Neural progenitor cell (in vitro differentiated cells): ENCODE data around the gene COG4.

Source experiments
- EZH2 ChIP-seq: fragments of 200-600 bp; sonication (generic); IDR thresholded peaks from 2 replicates; pipeline ENCODE4 v1.6.1; 2017; ENCODE audit warnings: antibody characterized with exemption, mild to moderate bottlenecking, moderate library complexity
- TF ChIP-seq, protein P1 (sequence below): fragments of 200-600 bp; sonication (generic); IDR thresholded peaks from 2 replicates; pipeline ENCODE4 v1.5.1; 2017; ENCODE audit warnings: antibody characterized with exemption, mild to moderate bottlenecking

DNA sequence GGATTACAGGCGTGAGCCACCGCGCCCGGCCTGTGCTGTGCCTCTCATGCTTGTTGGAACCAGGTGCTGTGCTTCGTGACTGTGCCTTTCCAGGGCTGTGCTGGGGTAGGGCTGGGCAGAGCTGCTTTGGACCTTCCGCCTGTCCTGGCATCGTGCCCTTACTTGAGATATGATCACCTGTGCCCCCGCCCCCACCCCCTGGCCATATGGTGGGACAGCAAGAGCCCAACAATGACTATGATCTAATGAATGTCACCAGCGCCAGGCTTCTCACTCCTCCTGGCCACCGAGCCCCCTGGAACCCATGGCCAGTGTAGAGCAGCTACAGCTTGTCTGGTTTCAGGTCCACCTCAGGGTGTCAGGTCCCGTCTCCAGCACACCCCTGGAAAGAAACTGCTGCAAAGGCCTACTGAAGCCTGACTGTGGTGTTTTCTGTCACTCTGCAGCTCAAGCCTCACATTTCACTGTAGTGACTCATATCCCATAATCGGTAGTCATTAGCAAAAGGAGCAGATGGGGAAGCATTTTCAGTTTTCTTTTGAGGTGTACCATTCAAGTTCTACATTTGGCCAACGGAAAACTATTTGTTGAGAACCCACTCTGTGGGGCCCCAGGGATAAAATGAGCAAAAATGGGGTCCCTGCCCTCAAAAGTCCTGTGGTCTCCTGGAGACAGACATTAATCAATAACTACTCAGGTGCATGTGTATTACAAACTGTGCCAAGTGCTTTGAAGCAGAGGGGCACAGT, 46.9 kb downstream of the COG4 start:
- no peak for TF ChIP-seq EZH2
- TF ChIP-seq, protein P1, sequence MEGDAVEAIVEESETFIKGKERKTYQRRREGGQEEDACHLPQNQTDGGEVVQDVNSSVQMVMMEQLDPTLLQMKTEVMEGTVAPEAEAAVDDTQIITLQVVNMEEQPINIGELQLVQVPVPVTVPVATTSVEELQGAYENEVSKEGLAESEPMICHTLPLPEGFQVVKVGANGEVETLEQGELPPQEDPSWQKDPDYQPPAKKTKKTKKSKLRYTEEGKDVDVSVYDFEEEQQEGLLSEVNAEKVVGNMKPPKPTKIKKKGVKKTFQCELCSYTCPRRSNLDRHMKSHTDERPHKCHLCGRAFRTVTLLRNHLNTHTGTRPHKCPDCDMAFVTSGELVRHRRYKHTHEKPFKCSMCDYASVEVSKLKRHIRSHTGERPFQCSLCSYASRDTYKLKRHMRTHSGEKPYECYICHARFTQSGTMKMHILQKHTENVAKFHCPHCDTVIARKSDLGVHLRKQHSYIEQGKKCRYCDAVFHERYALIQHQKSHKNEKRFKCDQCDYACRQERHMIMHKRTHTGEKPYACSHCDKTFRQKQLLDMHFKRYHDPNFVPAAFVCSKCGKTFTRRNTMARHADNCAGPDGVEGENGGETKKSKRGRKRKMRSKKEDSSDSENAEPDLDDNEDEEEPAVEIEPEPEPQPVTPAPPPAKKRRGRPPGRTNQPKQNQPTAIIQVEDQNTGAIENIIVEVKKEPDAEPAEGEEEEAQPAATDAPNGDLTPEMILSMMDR, result no peak
